Ectodermal cell (in vitro differentiated cells): Measurements from ENCODE around the gene DHX30.

Source experiments
- H3K27ac ChIP-seq: 2 replicates; pipeline ENCODE4 v1.7.0; 2013; ENCODE audit warnings: mild to moderate bottlenecking, low read depth, low read length; ENCODE audit not compliant: insufficient read depth, poor library complexity, severe bottlenecking
- H3K27me3 ChIP-seq: 2 replicates; pipeline ENCODE4 v1.7.0; 2013; ENCODE audit warnings: mild to moderate bottlenecking, low read length; ENCODE audit not compliant: insufficient read depth, control insufficient read depth, poor library complexity, severe bottlenecking
- H3K36me3 ChIP-seq: one replicate; pipeline ENCODE4 v1.7.0; 2013; ENCODE audit warnings: low read length; ENCODE audit not compliant: control insufficient read depth, insufficient read depth
- H3K4me1 ChIP-seq: one replicate; pipeline ENCODE4 v1.7.0; 2013; ENCODE audit warnings: low read length; ENCODE audit not compliant: control insufficient read depth, insufficient read depth
- H3K4me3 ChIP-seq: 2 replicates; pipeline ENCODE4 v1.7.0; 2013; ENCODE audit warnings: low read depth, low read length, control low read depth; ENCODE audit not compliant: insufficient read depth
- H3K9me3 ChIP-seq: 2 replicates; pipeline ENCODE4 v1.7.0; 2013; ENCODE audit warnings: mild to moderate bottlenecking, low read length, moderate library complexity; ENCODE audit not compliant: control insufficient read depth
- WGBS, 2 experiments: methylation state at CpG; one replicate each; pipeline ENCODE4 v1.1.7; 2013; ENCODE audit warnings: missing lambda C conversion rate in 2 of 2; 5-methylcytosine and 5-hydroxymethylcytosine counted together

The DHX30 gene

GRCh38 chr3:47846880-47847248 is 43.9 kb downstream of the DHX30 start:
- H3K27me3 ChIP-seq = no peaks in the 10 kb centered on the region
- H3K9me3 ChIP-seq = no peaks in the 10 kb centered on the region
- no peak overlapping the region for H3K27ac ChIP-seq
- H3K36me3 ChIP-seq = peaks cover 58% of the 10 kb centered on the region
- no peak overlapping the region for H3K4me3 ChIP-seq
- 96% methylated on average over 10 of the region's 10 CpGs for WGBS, 2 experiments
- no peaks in the 10 kb centered on the region for H3K4me1 ChIP-seq

GRCh38 chr3:47847260-47847659 is 44.3 kb downstream of the DHX30 start:
- no peak overlapping the region for H3K27ac ChIP-seq
- H3K36me3 ChIP-seq = peaks cover 60% of the 10 kb centered on the region
- H3K4me3 ChIP-seq = no peak overlapping the region
- no peaks in the 10 kb centered on the region for H3K27me3 ChIP-seq
- H3K4me1 ChIP-seq = no peaks in the 10 kb centered on the region
- H3K9me3 ChIP-seq = no peaks in the 10 kb centered on the region
- WGBS, 2 experiments = 95% methylated on average over 11 of the region's 11 CpGs

GRCh38 chr3:47847801-47848518 is 45.0 kb downstream of the DHX30 start:
- H3K9me3 ChIP-seq = no peaks in the 10 kb centered on the region
- no peak overlapping the region for H3K4me3 ChIP-seq
- peaks cover 55% of the 10 kb centered on the region for H3K36me3 ChIP-seq
- no peaks in the 10 kb centered on the region for H3K27me3 ChIP-seq
- H3K4me1 ChIP-seq = no peaks in the 10 kb centered on the region
- no peak overlapping the region for H3K27ac ChIP-seq
- WGBS, 2 experiments = 98% methylated on average over 23 of the region's 23 CpGs

GRCh38 chr3:47848599-47849117 is 45.7 kb downstream of the DHX30 start:
- H3K9me3 ChIP-seq = no peaks in the 10 kb centered on the region
- H3K4me1 ChIP-seq = no peaks in the 10 kb centered on the region
- H3K36me3 ChIP-seq = peaks cover 49% of the 10 kb centered on the region
- H3K27ac ChIP-seq = no peak overlapping the region
- no peak overlapping the region for H3K4me3 ChIP-seq
- no peaks in the 10 kb centered on the region for H3K27me3 ChIP-seq
- WGBS, 2 experiments = 95 to 96% methylated on average over 23 of the region's 23 CpGs

GRCh38 chr3:47849186-47849698 is 46.3 kb downstream of the DHX30 start:
- Histone ChIP-seq H3K27me3 (no peaks in the 10 kb centered on the region), H3K27ac (no peak overlapping the region), H3K4me3 (no peak overlapping the region), H3K4me1 (no peaks in the 10 kb centered on the region), H3K36me3 (peaks cover 44% of the 10 kb centered on the region), H3K9me3 (no peaks in the 10 kb centered on the region)
- 95% methylated on average over 14 of the region's 14 CpGs for WGBS, 2 experiments

GRCh38 chr3:47849699-47850563 is 47.0 kb downstream of the DHX30 start:
- Histone ChIP-seq H3K27ac (no peak overlapping the region), H3K4me3 (no peak overlapping the region), H3K36me3 (peaks cover 41% of the 10 kb centered on the region), H3K4me1 (no peaks in the 10 kb centered on the region), H3K27me3 (no peaks in the 10 kb centered on the region), H3K9me3 (no peaks in the 10 kb centered on the region)
- 94 to 96% methylated on average over 35 of the region's 35 CpGs for WGBS, 2 experiments

- WGBS, 2 experiments = 93 to 95% methylated on average over 14 of the region's 14 CpGs
- Histone ChIP-seq H3K4me1 (no peaks in the 10 kb centered on the region), H3K27ac (peak overlapping the region; percentile 31), H3K9me3 (no peaks in the 10 kb centered on the region), H3K36me3 (peaks cover 36% of the 10 kb centered on the region), H3K4me3 (no peak overlapping the region), H3K27me3 (no peaks in the 10 kb centered on the region)
Observed at GRCh38 chr3:47850564-47851410, 47.8 kb downstream of the DHX30 start.

GRCh38 chr3:47851888-47852603 is 49.1 kb downstream of the DHX30 start:
- H3K27ac ChIP-seq = no peak overlapping the region
- H3K36me3 ChIP-seq = peaks cover 27% of the 10 kb centered on the region
- H3K9me3 ChIP-seq = no peaks in the 10 kb centered on the region
- no peaks in the 10 kb centered on the region for H3K4me1 ChIP-seq
- 95% methylated on average over 12 of the region's 12 CpGs for WGBS, 2 experiments
- H3K4me3 ChIP-seq = no peak overlapping the region
- H3K27me3 ChIP-seq = no peaks in the 10 kb centered on the region
